ENCODE data around the gene SNX21.
"Not testable (repeated sequence)": the region's sequence is repeated elsewhere in the genome, so short reads cannot be mapped to it uniquely, and the experiment has no call there.

SNX21 gene

GRCh38 chr20:45866454-45866853 is 32.9 kb downstream of the SNX21 start:
- Mint-ChIP-seq H3K36me3 (ENCODE audit: insufficient read depth) (peaks cover 10% of the 10 kb centered on the region), H3K27me3 (no peaks in the 10 kb centered on the region), H3K4me3 (no peak overlapping the region), H3K4me1 (ENCODE audit: low read depth in 2 of 2) (no peaks in the 10 kb centered on the region), H3K27ac (no peak overlapping the region), H3K9me3 (no peaks in the 10 kb centered on the region)
- DNase-seq: no peak
- no peak for ATAC-seq (replicated peaks)

- Mint-ChIP-seq H3K27me3 (no peaks in the 10 kb centered on the region), H3K9me3 (no peaks in the 10 kb centered on the region), H3K4me3 (no peak overlapping the region), H3K27ac (no peak overlapping the region), H3K4me1 (ENCODE audit: low read depth in 2 of 2) (no peaks in the 10 kb centered on the region), H3K36me3 (ENCODE audit: insufficient read depth) (peaks cover 10% of the 10 kb centered on the region)
- ATAC-seq (replicated peaks) (no peak), DNase-seq (no peak)
These were observed 33.7 kb downstream of the SNX21 start for GRCh38 chr20:45867136-45867818.

- Mint-ChIP-seq H3K4me3 (no peak overlapping the region), H3K27ac (no peak overlapping the region), H3K4me1 (ENCODE audit: low read depth in 2 of 2) (no peaks in the 10 kb centered on the region), H3K36me3 (ENCODE audit: insufficient read depth) (peaks cover 10% of the 10 kb centered on the region), H3K27me3 (no peaks in the 10 kb centered on the region), H3K9me3 (no peaks in the 10 kb centered on the region)
- DNase-seq: no peak
- ATAC-seq (replicated peaks): no peak
These were observed 34.2 kb downstream of the SNX21 start for GRCh38 chr20:45867819-45868176.

GRCh38 chr20:45872626-45873025 is 39.0 kb downstream of the SNX21 start:
- DNase-seq: no peak
- no peak overlapping the region for H3K4me3 Mint-ChIP-seq
- no peak overlapping the region for H3K27ac Mint-ChIP-seq
- no peak for ATAC-seq (replicated peaks)
- no peaks in the 10 kb centered on the region for H3K27me3 Mint-ChIP-seq
- no peaks in the 10 kb centered on the region for H3K4me1 Mint-ChIP-seq (ENCODE audit: low read depth in 2 of 2)
- H3K36me3 Mint-ChIP-seq (ENCODE audit: insufficient read depth): peaks cover 7% of the 10 kb centered on the region
- no peaks in the 10 kb centered on the region for H3K9me3 Mint-ChIP-seq

- Mint-ChIP-seq H3K4me3 (no peak overlapping the region), H3K9me3 (no peaks in the 10 kb centered on the region), H3K4me1 (ENCODE audit: low read depth in 2 of 2) (no peaks in the 10 kb centered on the region), H3K27ac (no peak overlapping the region), H3K36me3 (ENCODE audit: insufficient read depth) (peaks cover 7% of the 10 kb centered on the region), H3K27me3 (no peaks in the 10 kb centered on the region)
- ATAC-seq (replicated peaks) (no peak), DNase-seq (no peak)
These were observed 40.0 kb downstream of the SNX21 start for GRCh38 chr20:45873409-45874103.

GRCh38 chr20:45874104-45874481 is 40.5 kb downstream of the SNX21 start:
- DNase-seq; H3K27me3 Mint-ChIP-seq; H3K9me3 Mint-ChIP-seq; H3K36me3 Mint-ChIP-seq (ENCODE audit: insufficient read depth); H3K4me3 Mint-ChIP-seq; ATAC-seq (replicated peaks); H3K4me1 Mint-ChIP-seq (ENCODE audit: low read depth in 2 of 2); H3K27ac Mint-ChIP-seq: not testable (repeated sequence)

GRCh38 chr20:45874576-45874975 is 41.0 kb downstream of the SNX21 start:
- DNase-seq (no peak), ATAC-seq (replicated peaks) (no peak)
- Mint-ChIP-seq H3K4me3 (no peak overlapping the region), H3K36me3 (ENCODE audit: insufficient read depth) (peaks cover 5% of the 10 kb centered on the region), H3K27ac (no peak overlapping the region), H3K9me3 (no peaks in the 10 kb centered on the region), H3K27me3 (no peaks in the 10 kb centered on the region), H3K4me1 (ENCODE audit: low read depth in 2 of 2) (no peaks in the 10 kb centered on the region)

- Mint-ChIP-seq H3K36me3 (ENCODE audit: insufficient read depth) (peaks cover 7% of the 10 kb centered on the region), H3K27ac (no peak overlapping the region), H3K4me1 (ENCODE audit: low read depth in 2 of 2) (peaks cover 17 to 21% of the 10 kb centered on the region in 2 donors), H3K27me3 (no peaks in the 10 kb centered on the region), H3K4me3 (no peak overlapping the region), H3K9me3 (no peaks in the 10 kb centered on the region)
- DNase-seq (no peak), ATAC-seq (replicated peaks) (no peak)
These were observed 44.6 kb downstream of the SNX21 start for GRCh38 chr20:45878076-45878761.

- ATAC-seq (replicated peaks) (peak; percentile 96), DNase-seq (peak; percentile 98 to 99 (median 99))
- Mint-ChIP-seq H3K27ac (peak within 1 kb of the TSS; percentile 90 to 93), H3K27me3 (no peaks in the 10 kb centered on the region), H3K4me3 (peak within 1 kb of the TSS; percentile 73 to 75), H3K9me3 (no peaks in the 10 kb centered on the region), H3K36me3 (ENCODE audit: insufficient read depth) (peaks cover 13% of the 10 kb centered on the region), H3K4me1 (ENCODE audit: low read depth in 2 of 2) (peaks cover 22 to 27% of the 10 kb centered on the region in 2 donors)
These were observed 47.6 kb downstream of the SNX21 start, which contains the start of gene ZSWIM1 for GRCh38 chr20:45880988-45881788. Gene ZSWIM1, plus strand, starts transcription at chr20:45881227. Its CDS starts 1,366 bp downstream, at chr20:45882593.

GRCh38 chr20:45882469-45883099 is 49.0 kb downstream of the SNX21 start:
- H3K27me3 Mint-ChIP-seq: no peaks in the 10 kb centered on the region
- peaks cover 22 to 27% of the 10 kb centered on the region in 2 donors for H3K4me1 Mint-ChIP-seq (ENCODE audit: low read depth in 2 of 2)
- no peaks in the 10 kb centered on the region for H3K9me3 Mint-ChIP-seq
- peak overlapping the region in 1 of 2 donors; percentile 5 for H3K4me3 Mint-ChIP-seq
- H3K36me3 Mint-ChIP-seq (ENCODE audit: insufficient read depth): peaks cover 13% of the 10 kb centered on the region
- DNase-seq (no peak), ATAC-seq (replicated peaks) (no peak)
- peak overlapping the region; percentile 90 to 93 for H3K27ac Mint-ChIP-seq

- H3K4me3 Mint-ChIP-seq: no peak overlapping the region
- no peaks in the 10 kb centered on the region for H3K27me3 Mint-ChIP-seq
- H3K27ac Mint-ChIP-seq: peak overlapping the region in 1 of 2 donors; percentile 93
- peaks cover 13% of the 10 kb centered on the region for H3K36me3 Mint-ChIP-seq (ENCODE audit: insufficient read depth)
- no peak for ATAC-seq (replicated peaks)
- DNase-seq: no peak
- H3K4me1 Mint-ChIP-seq (ENCODE audit: low read depth in 2 of 2): peaks cover 22 to 27% of the 10 kb centered on the region in 2 donors
- no peaks in the 10 kb centered on the region for H3K9me3 Mint-ChIP-seq
These were observed 49.5 kb downstream of the SNX21 start for GRCh38 chr20:45883100-45883469.

- no peaks in the 10 kb centered on the region for H3K9me3 Mint-ChIP-seq
- ATAC-seq (replicated peaks) (no peak), DNase-seq (no peak)
- peaks cover 21% of the 10 kb centered on the region for H3K36me3 Mint-ChIP-seq (ENCODE audit: insufficient read depth)
- H3K27ac Mint-ChIP-seq: peak overlapping the region in 1 of 2 donors; percentile 35
- no peak overlapping the region for H3K4me3 Mint-ChIP-seq
- H3K27me3 Mint-ChIP-seq: no peaks in the 10 kb centered on the region
- peaks cover 22 to 25% of the 10 kb centered on the region in 2 donors for H3K4me1 Mint-ChIP-seq (ENCODE audit: low read depth in 2 of 2)
These were observed 53.2 kb downstream of the SNX21 start for GRCh38 chr20:45886590-45887345.
